Mucosa of stomach (tissue), 1 donor: ENCODE data around the gene PRCD.
A peak's percentile ranks its signal among the peaks of the same experiment; 100 is the strongest.
"Not testable (repeated sequence)": the region's sequence is repeated elsewhere in the genome, so short reads cannot be mapped to it uniquely, and the experiment has no call there.

Source experiments
- H3K27me3 ChIP-seq: one replicate; pipeline ENCODE4 v1.7.0; 2013; ENCODE audit warnings: mild to moderate bottlenecking, low read length; ENCODE audit not compliant: control insufficient read depth, insufficient read depth
- H3K36me3 ChIP-seq: one replicate; pipeline ENCODE4 v1.7.0; 2013; ENCODE audit warnings: low read length; ENCODE audit not compliant: control insufficient read depth, insufficient read depth
- H3K4me1 ChIP-seq: one replicate; pipeline ENCODE4 v1.7.0; 2013; ENCODE audit warnings: mild to moderate bottlenecking, low read length; ENCODE audit not compliant: control insufficient read depth, insufficient read depth
- H3K4me3 ChIP-seq: one replicate; pipeline ENCODE4 v1.7.0; 2013; ENCODE audit warnings: low read length
- H3K9ac ChIP-seq: one replicate; pipeline ENCODE4 v1.7.0; 2013; ENCODE audit warnings: mild to moderate bottlenecking, low read length, moderate library complexity
- H3K9me3 ChIP-seq: one replicate; pipeline ENCODE4 v1.7.0; 2013; ENCODE audit warnings: mild to moderate bottlenecking, low read length, moderate library complexity; ENCODE audit not compliant: control insufficient read depth
- donor health status: Pancreatic carcinoma.

The PRCD gene

GRCh38 chr17:76511668-76512365 lies 28.0 kb upstream of the PRCD start:
- Histone ChIP-seq H3K9me3 (no peaks in the 10 kb centered on the region), H3K9ac (no peak overlapping the region), H3K27me3 (no peaks in the 10 kb centered on the region), H3K4me3 (no peak overlapping the region), H3K36me3 (no peaks in the 10 kb centered on the region), H3K4me1 (peaks cover 4% of the 10 kb centered on the region)

DNA sequence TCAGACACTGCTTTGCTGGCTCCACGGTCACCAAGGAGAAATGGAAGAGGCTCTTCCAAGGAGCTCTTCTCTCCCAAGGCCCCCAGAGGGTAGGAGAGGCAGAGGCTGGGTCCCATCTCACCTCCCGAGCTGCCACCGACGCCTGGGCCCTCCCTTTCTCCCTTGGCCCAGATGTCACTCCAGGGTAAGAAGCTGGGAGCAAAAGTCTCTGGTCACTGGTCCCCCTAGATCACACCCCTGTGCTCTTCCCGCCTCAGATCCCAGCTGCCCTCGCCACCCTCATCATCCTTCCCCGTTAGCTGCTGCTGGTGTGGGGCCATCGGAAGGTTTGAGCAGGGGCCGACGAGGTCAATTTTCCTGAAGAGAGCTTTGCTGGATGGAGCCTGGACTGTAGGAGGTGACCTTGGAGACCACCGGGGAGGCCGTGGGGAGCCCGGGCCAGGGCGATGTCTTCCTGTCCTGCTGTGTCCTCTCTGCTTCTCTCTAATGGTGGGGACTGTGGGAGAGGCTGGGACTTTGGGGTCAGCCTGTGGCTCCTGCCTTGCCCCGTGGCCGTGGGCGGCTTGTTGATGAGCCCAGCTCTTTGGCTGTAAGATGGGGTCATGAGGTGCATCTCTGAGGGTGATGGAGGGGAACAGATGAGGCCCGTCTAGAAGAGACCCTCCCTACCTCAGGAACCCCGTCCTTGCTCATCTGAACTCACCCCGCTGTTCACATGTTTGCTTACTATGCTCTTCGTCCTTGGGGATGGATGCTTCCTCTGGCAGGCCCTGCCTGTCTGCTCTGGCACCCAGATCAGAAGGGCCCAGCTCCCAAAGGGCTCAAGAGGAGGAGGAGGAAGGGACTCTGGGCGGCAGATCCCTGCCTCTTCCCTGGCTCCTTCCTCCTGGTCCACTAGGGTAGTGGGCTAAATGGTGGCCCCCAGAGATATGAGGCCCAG lies 27.2 kb upstream of the PRCD start:
- no peak overlapping the region for H3K4me3 ChIP-seq
- no peaks in the 10 kb centered on the region for H3K27me3 ChIP-seq
- peaks cover 4% of the 10 kb centered on the region for H3K4me1 ChIP-seq
- no peaks in the 10 kb centered on the region for H3K36me3 ChIP-seq
- H3K9ac ChIP-seq, result no peak overlapping the region
- no peaks in the 10 kb centered on the region for H3K9me3 ChIP-seq

- Histone ChIP-seq H3K4me3 (no peak overlapping the region), H3K4me1 (peaks cover 4% of the 10 kb centered on the region), H3K9me3 (no peaks in the 10 kb centered on the region), H3K36me3 (no peaks in the 10 kb centered on the region), H3K27me3 (no peaks in the 10 kb centered on the region), H3K9ac (no peak overlapping the region)
Measured at GRCh38 chr17:76513306-76513692, 26.5 kb upstream of the PRCD start.

DNA sequence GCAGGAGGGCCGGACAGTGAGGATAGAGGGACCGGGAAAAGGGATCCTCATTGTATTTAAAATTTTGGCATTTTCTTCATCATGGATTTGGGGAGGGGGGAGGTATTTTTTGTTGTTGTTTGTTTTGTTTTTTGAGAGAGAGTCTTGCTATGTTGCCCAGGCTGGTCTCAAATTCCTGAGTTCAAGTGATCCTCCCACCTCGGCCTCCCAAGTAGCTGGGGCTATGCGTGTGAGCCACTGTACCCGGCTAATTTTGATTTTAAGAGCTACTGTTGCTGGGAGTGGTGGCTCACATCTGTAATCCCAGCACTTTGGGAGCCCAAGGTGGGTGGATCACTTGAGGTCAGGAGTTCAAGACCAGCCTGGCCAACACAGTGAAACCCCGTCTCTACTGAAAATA lies 25.5 kb upstream of the PRCD start:
- not testable (repeated sequence) for H3K36me3 ChIP-seq, H3K9ac ChIP-seq, H3K9me3 ChIP-seq, H3K4me1 ChIP-seq, H3K4me3 ChIP-seq, H3K27me3 ChIP-seq

DNA sequence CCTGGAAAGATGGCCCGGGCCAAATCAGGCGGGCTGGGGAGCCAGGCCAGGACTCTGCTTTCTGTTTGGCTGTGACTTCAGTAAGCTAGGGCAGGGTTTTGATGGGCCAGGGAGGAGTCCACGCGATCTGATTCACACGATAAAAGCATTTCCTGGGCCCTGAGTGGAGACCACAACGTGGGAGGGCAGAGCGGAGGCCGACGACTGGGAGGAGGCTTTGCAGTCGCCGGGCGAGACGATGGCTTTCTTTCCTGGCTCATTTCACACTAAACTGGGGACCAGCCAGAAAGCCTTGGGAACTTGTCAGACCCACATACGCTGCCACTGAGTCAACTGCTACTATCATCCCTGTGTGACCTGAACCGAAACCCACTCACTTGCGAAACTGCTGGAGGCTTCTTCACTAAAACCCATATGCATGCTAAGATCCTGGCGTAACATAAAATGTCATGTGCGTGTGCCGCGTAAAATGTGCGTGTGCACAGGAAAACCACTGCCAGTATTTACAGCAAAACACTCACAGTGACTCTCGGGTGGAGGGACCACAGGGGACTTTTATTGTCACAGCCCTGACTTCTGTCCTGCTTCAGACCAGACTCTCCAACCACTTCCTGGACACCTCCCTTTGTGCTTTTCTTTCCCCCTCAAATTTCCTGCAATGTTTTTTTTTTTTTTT lies 24.4 kb upstream of the PRCD start:
- no peaks in the 10 kb centered on the region for H3K36me3 ChIP-seq
- H3K4me1 ChIP-seq, result peaks cover 4% of the 10 kb centered on the region
- H3K27me3 ChIP-seq, result no peaks in the 10 kb centered on the region
- H3K9me3 ChIP-seq, result no peaks in the 10 kb centered on the region
- H3K4me3 ChIP-seq, result no peak overlapping the region
- peak overlapping the region; percentile 43 for H3K9ac ChIP-seq

DNA sequence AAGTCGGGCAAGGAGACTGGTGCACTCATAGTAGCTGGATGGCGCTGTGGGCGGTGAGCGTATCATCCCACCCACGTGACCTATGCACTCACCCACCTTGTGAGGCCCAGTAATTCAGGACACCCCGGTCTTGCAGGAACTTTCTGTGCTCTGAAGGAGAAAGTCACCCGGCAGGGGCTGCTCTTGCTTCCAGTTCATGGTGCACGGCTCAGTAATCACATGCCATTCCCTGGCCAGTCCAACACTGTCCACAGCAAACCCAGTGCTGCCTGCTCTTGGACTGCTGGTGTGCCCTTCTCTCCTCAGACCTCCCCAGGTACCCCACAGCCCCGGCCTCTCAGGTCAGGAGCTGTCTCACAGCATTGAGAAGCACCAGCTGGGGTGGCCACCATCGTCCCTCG lies 22.2 kb upstream of the PRCD start:
- Histone ChIP-seq H3K27me3 (peaks cover 6% of the 10 kb centered on the region), H3K36me3 (no peaks in the 10 kb centered on the region), H3K4me3 (no peak overlapping the region), H3K9ac (no peak overlapping the region), H3K4me1 (peaks cover 4% of the 10 kb centered on the region), H3K9me3 (no peaks in the 10 kb centered on the region)

DNA sequence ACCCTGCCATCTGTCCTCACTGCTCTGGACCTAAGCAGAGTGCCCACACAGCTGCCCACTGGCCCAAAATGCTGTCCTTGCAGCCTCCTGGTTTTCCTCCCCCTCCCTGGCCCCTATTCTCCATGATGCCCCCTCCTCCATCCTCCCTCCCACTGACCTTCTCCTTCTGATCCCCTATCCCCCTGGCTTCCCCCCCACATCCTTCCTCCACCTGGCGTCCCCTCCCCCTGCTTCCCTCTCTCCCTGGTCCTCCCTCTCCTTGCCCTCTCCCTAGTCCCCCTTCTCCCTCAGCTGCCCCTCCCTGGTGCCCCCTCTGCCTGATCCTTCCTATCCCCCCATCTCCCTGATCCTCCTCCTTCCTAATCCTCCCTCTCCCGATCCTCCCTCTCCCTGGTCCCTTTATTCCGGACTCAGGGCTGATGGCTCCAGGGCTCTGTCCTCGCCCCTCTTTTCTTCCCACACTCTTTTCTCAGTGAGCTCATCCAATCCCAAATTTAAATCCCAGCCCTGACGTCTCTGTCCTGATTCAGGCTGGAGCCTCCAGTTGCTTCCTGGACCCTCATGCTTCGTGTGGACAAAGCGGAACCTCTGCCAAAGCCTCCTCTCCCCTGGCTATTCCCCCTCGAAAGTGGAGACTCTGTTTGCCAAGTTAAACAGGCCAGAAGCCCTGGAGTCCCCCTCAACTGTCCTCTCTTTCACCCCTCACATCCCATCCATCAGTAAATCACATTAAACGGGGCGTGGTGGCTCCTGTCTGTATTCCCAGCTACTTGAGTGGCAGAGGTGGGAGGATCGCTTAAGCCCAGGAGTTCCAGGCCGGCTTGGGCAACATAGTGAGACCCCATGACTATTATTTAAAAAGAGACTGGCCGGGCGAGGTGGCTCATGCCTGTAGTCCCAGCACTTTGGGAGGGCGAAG lies 20.5 kb upstream of the PRCD start:
- Histone ChIP-seq H3K4me3 (no peak overlapping the region), H3K9me3 (no peaks in the 10 kb centered on the region), H3K27me3 (peaks cover 12% of the 10 kb centered on the region), H3K9ac (no peak overlapping the region), H3K4me1 (peaks cover 12% of the 10 kb centered on the region), H3K36me3 (no peaks in the 10 kb centered on the region)

GRCh38 chr17:76521262-76521661 lies 18.6 kb upstream of the PRCD start:
- H3K27me3 ChIP-seq, result peaks cover 12% of the 10 kb centered on the region
- no peaks in the 10 kb centered on the region for H3K36me3 ChIP-seq
- no peaks in the 10 kb centered on the region for H3K9me3 ChIP-seq
- H3K4me3 ChIP-seq, result no peak overlapping the region
- peaks cover 18% of the 10 kb centered on the region for H3K4me1 ChIP-seq
- no peak overlapping the region for H3K9ac ChIP-seq

DNA sequence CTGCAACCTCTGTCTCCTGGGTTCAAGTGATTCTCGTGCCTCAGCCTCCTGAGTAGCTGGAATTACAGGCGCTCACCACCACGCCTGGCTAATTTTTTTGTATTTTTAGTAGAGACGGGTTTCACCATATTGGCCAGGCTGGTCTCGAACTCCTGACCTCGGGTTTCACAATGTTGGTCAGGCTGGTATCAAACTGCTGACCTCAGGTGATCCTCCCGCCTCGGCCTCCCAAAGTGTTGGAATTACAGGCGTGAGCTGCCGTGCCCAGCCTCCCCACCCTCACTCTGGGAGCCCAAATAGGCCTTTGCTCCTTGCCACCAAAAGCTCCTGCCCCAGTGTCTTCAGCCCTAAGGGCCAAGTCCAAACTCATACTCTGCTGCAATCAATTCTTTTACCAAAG lies 18.2 kb upstream of the PRCD start:
- H3K4me3 ChIP-seq, H3K9ac ChIP-seq, H3K36me3 ChIP-seq, H3K9me3 ChIP-seq: not testable (repeated sequence)
- Histone ChIP-seq H3K27me3 (peaks cover 12% of the 10 kb centered on the region), H3K4me1 (peaks cover 18% of the 10 kb centered on the region)

- no peak overlapping the region for H3K4me3 ChIP-seq
- peaks cover 27% of the 10 kb centered on the region for H3K4me1 ChIP-seq
- H3K27me3 ChIP-seq, result peaks cover 12% of the 10 kb centered on the region
- no peaks in the 10 kb centered on the region for H3K9me3 ChIP-seq
- H3K36me3 ChIP-seq, result no peaks in the 10 kb centered on the region
- H3K9ac ChIP-seq, result no peak overlapping the region
Measured at GRCh38 chr17:76523084-76524037, 16.5 kb upstream of the PRCD start.
